Stimulated activated CD4-positive, alpha-beta T cell treated with anti-CD3 and anti-CD28 coated beads, Interleukin-1b, Interleukin-23, amount 100 ng/mL, for 24 hours (primary cell): ENCODE data around the gene RNF38.
"Not testable (repeated sequence)": the region's sequence is repeated elsewhere in the genome, so short reads cannot be mapped to it uniquely, and the experiment has no call there.

Experiments used
- DNase-seq, 4 experiments: peaks; one replicate each; pipeline ENCODE4 v3.0.0-alpha.2; 2020; ENCODE audit warnings: low read depth in 4 of 4, low spot score in 1 of 4

Gene RNF38

DNA sequence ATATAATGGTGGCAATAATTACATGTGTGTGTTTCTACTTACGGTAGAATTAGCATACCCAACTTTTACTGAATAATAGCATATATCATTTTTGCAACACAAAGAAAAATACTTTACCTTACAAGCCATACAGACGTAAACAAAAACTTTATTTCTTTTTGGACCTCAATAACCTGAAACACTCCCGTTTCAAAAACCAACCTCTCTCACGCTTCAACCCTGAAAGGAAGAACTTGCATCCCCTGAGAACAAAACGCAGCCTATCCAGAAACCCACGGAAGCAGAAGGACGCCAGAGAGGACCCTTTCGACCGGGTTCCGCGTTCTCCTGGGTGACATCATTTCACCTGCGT lies at the start of gene RNF38:
Gene RNF38 (minus strand): TSS at position 290 of the 352 bp plus-strand sequence. CDS start 161 bp downstream, at position 129.
- DNase-seq: peak in 1 of 4 experiments; percentile 11

DNA sequence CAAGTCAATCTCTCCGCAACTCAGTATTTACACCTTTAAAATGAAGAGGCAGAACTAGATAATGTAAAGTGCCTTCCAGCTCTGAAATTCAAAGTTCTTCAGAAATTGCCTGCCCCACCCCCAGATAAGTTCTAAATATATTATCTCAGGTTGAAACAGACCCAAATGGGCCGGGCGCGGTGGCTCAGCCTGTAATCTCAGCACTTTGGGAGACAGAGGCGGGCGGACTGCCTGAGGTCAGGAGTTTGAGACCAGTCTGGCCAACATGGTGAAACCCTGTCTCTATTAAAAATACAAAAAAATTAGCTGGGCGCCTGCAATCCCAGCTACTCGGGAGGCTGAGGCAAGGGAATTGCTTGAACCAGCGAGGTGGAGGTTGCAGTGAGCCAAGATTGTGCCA lies 48.5 kb upstream of the RNF38 start:
- DNase-seq: not testable (repeated sequence)

DNA sequence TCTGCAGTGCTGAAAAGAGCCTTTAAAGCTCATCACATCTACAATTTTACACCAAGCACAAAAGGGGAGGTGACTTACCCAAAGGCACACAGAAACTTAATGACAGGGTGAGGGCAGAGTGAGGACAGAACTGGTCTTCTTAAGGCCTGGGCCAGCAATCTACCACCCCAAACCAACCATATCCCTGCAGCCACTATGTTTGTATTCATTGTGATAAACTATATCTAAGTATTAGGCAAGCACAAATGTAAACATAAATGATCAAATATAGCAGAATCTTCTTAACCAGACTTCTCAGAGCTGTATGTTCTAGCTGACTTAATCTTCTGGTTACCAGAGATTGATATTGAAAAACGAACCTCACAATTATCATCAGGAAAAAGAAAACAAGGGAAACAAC lies 47.9 kb upstream of the RNF38 start:
- no peak for DNase-seq

DNA sequence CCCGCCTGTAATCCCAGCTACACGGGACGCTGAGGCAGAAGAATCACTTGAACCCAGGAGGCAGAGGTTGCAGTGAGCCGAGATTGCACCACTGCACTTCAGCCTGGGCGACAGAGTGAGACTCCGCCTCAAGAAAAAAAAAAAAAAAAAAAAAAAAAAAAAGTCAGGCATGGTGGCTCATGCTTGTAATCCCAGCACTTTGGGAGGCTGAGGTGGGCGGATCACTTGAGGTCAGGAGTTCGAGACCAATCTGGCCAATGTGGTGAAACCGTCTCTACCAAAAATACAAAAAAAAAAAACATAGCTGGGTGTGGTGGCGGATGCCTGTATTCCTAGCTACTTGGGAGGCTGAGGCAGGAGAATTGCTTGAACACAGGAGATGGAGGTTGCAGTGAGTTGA lies 46.6 kb upstream of the RNF38 start:
- DNase-seq: not testable (repeated sequence)

DNA sequence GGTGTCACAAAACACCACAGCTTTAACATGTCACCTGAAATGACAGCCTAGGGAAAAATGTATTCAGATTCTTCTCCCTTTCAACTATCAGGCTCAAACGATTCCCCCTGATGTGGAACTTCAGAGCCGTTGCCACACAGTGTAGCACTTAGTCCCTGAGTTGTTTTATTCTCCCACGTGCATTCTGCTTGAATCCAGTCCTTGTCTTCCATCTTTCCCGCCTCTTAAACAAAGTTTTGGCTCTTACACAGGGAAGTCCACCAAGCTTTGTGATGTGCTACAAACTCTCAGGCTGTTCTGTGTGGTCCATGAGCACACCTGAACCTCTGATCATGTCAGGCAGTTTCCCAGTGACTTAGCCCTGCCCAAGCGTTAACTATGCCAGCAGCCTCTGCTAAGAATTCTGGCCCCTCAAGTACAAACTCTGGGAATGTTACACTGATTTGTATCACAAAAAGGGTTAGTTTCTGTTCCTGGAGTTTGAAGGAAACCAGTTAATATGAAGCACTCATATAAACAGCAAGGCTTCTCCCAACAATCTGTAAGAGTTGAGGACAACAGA lies 45.8 kb upstream of the RNF38 start:
- no peak for DNase-seq

DNA sequence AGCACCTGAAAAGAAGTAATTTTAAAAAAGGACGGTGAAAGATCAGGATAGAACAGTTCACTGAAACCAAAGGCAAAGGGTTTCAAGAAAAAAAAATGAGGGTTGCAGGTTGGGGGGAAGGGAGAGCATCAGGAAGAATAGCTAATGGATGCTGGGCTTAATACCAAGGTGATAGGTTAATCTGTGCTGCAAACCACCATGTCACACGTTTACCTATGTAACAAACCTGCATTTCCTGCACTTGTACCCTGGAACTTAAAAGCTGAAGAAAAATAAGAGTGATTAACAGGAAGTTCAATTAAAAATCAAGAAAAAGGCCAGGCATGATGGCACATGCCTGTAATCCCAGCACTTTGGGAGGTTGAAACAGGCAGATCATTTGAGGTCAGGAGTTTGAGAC lies 44.1 kb upstream of the RNF38 start:
- DNase-seq: no peak

DNA sequence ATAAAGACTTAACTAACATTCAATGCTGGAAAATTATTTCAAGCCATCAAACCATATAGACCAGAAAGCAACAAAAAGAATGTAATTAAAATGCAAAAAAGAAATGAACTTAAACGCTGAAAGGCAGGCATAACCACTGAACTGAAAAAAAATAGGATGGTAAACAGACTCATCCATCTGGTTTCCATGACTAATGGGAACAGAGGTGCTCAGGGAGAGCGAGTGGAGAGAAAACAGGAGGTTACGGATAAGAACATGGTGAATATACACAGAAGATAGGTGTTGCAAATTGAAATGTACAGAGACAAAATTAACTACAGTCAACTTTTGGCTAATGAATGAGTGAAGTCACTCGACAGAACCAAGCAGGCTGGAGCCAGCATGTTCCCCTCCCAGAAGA lies 43.5 kb upstream of the RNF38 start:
- DNase-seq: no peak

DNA sequence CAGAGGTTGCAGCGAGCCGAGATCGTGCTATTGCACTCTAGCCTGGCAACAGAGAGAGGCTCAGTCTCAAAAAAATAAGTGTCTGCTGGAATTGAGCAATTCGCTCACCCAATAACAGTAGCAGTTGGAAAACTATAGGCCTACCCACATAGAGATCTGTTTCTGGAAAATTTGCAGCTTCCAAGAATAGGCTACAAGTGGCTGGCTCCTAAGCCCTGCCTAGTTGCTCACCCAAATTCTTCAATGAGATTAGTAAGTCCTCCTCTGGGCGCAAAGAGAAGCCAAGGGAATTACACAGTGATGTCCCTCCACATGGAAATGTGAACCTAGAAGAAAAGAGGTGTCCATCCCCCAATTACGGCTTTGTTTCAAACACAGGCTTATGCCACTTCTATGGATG lies 42.6 kb upstream of the RNF38 start:
- no peak for DNase-seq

DNA sequence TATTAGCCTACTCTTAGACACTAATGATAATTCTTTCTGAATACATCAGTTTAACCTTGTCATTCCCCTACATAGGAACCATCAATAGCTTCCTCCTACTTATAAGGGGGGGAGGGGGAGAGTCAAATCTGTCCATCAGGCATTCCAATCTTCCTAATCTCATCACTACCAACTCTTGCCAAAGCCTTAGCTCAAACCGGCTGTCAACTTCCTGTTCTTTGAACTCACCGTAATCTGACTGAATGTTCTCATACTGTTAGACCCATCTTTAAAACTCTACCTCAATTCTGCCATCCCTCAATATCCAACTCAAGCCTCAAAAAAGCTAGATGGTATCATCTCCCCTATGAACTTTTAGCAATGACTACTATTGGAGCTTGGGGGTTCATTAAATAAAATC lies 41.9 kb upstream of the RNF38 start:
- no peak for DNase-seq

DNA sequence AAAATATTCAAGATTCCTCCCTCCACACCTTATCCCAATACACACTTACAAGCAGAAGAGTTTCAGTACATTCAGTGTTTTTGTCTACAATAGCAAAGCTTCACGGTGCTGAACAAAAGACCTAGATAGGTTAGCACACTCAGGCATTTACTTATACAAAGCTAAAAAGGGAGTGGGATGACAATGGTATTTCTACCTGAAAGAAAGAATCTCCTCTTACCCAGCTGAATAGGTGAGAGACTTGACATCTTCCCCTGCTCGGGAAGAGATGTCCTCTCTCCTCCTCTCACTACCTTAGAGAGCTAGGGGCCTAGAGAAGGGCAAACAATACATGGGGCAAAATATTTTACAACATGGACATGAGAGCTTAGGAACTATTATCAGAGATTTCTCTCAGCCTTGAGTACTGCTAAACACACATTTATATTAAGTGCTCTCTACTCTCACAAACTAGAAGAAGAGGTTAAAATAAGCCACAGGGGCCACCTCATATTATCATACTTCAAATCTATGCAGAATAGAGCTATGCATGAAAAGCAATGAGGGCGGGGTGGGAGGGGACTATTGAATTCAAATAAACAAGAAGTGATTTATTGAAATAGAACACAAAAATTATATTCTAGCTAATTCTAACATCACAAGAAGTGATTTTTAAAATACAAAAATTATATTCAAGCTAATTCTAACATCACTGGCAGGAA lies 38.6 kb upstream of the RNF38 start:
- no peak for DNase-seq

DNA sequence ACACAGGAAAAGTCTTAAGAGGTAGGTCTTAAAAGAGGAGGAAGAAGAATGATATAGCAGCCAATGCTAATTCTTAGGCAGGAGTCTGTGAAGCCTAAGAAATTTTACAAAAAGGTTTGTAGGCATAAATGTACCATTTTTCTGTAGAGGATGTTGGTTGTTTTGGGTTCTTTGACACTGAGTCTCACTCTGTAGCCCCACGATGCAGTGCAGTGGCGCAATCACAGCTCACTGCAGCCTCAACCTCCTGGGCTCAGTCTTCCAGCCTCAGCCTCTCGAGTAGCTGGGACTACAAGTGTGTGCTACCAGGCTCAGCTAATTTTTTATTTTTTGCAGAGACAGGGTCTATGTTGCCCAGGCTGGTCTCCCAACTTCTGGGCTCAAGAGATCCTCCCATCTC lies 37.7 kb upstream of the RNF38 start:
- no peak for DNase-seq

DNA sequence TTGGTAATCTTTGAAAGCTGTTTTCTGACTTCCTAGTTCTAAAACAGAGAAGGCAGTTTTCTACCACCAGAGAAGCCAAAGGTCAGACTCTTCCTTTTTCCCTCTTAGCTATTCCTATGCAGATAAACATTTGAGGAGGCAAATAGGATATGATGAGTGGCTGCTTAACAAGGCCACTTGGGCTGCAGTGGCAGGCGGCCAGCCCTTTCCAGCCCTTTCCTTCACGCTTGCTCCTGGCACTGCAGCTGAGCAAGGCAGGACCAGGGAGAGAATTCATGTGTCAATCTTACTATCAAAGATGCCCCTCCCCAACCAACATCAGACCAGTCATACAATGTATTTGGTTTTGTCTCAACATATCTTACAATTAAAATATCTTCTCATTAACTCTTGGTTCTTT lies 36.8 kb upstream of the RNF38 start:
- no peak for DNase-seq

DNA sequence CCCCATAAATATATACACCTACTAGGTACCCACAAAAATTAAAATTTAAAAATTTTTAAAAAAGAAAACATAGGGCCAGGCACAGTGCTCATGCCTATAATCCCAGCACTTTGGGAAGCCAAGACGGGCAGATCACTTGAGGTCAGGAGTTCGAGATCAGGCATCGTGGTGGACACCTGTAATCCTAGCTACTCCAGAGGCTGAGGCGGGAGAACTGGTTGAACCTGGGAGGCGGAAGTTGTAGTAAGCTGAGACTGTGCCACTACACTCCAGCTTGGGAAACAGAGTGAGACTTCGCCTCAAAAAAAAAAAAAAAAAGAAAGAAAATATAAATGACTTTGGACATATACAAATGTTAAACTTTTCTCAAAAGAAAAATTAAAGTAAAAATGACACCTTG lies 33.3 kb upstream of the RNF38 start:
- DNase-seq: no peak

DNA sequence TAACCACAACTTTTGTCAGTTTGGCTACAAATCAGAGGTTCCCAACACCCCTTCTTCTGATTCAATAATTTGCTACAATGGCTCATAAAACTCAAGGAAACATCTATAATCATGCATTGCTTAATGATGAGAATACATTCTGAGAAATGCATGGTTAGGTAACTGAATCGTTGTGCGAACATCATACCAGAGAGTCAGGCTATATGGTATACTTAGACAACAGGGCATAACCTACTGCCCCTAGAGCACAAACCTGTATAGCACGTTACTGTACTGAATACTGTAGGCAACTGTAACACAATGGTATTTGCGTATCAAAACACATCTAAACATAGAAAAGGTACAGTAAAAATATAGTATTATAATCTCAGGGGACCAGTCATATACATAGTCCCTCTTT lies 31.0 kb upstream of the RNF38 start:
- DNase-seq: no peak

DNA sequence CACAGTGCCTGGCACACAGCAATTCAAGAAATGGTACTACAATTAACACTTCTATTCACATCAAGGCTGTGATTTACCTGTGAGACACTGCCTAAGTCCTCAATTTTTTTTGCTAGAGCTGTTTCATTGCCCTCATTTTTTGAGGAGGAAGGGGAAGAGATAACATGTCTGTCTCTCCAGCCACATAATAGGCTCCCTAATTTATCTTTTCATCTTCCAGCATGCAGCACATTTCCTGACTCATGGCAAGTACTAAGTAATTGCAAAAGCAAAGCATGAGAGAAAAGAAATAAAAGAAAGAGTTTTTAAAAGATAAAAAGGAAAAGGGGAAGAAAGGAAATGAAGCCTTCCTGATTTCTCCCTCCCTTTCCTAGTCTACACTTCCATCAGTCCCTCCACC lies 26.9 kb upstream of the RNF38 start:
- DNase-seq: no peak

DNA sequence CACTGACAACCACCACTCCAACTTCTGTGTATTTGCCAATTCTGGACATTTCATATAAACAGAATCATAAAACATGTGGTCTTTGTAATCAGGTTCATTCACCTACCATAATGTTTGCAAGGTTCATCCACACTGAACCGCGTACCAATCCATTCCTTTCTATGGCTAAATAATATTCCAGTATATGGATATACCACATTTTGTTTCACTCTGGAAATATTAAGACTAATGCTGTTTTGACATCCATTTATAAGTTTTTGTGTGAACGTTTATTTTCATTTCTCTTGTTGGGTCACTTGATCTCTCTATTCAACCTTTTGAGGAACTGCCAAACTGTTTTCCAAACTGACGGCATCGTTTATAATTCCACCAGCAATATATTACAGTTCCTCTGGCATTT lies 26.3 kb upstream of the RNF38 start:
- no peak for DNase-seq

DNA sequence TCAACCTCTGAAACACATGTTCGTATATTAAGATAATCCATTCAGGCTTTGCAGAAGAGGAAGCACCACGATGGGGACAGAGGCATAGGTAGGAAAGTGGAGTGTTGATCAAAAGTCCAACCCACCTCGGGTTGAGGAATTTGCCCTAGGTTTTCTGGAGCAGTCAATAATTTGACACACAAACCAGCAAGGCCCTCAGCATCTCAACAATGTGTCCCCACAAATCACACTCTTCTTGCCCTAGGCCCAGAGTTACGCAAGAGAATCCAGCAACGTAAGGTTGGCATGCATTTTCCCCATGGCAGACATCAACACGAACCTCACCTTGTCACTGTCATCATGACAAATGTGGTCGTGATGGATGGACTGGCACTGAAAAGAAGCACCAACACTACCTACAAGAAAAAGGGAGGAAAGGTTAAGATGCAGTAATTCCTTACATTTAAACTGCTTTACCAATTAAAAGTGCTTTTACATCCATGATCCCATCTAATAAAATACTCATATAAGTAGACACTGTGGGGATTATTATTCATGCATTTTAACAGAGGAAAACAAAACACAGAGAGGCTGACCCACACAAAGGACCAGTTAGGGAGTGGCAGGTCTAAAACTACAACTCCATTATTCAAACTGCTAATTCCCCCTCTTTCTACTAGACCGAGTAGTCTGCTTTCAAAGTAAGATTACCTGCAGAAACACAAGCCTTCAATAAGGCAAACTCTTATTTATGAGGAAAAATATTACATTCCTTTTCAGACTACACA lies 24.4 kb upstream of the RNF38 start:
- DNase-seq: no peak

DNA sequence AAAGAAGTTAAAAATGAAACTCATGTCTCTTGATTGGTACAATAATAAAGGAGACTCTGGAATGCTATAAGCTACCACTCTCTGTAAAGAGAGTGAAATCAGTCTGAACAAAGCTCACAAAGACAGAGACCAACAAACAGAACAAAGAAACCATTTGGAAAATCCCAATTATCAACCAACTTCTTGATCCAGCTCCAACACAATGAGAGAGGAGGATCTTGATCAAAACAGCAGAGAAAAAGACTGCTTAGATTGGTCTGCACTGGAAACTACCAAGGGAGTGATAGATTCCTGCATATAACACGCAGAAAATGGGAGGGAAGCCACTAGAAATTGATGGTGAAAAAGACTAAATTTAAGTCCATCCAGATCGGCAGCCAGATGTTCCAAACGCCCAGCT lies 23.1 kb upstream of the RNF38 start:
- no peak for DNase-seq

DNA sequence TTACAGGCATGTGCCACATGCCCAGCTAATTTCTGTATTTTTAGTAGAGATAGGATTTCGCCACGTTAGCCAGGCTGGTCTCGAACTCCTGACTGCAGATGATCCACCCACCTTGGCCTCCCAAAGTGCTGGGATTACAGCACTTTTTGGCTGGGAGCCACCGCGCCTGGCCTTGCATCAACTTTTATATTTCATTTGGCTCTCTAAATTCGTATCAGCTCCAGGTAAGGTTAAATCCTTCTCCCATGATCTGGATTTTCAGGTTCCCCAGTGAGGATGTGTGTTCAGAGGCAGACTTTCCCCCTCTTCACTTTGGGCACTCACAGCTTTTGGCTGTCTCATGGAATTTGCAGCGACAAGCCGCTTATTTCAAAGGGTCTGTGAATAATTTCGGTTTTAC lies 16.8 kb upstream of the RNF38 start:
- DNase-seq: no peak

DNA sequence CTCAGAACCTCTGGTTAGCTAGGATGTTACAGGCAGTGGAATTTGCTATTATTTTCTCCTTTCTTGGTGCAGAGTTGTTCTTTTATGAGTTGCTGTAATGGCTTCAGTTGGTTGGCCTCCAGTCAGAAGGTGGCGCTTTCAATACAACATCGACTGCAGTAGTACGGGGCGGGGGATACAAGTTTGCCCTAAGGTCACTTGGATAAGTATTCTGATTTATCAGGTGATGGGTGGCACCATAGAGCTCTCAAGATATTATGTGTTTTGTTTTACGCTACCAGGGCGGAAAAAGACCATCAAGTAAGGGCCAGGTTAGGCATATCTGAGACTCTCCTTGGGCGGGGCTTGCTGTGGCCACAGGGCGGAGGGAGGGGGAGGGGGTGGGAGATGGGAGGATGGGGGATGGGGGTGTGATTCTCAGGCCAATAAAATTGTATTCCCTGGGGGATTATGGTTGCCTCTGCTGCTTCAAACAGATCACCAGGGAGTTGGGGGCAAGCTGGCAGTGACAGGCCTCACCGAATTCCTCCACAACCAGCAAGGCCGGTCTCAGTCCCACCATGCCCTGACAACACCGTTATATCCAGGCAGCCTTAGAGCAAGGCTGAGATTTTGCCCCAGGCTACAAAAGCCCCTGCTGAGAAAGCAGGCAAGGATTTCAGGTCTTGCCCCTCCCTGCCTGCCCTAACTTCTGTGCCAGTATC lies 15.9 kb upstream of the RNF38 start:
- no peak for DNase-seq

DNA sequence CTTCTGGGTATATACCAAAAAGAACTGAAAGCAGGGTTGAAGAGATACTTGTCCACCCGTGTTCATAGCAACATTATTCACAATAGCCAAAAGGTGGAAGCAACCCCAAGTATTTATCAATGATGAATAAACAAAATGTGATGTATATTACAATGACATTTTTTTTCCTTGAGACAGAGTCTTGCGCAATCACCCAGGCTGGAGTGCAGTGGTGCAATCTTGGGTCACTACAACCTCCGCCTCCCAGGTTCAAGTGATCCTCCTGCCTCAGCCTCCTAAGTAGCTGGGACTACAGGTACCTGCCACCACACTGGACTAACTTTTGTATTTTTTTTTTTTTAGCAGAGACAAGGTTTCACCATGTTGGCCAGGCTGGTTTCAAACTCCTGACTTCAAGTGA lies 11.3 kb upstream of the RNF38 start:
- DNase-seq: not testable (repeated sequence)

DNA sequence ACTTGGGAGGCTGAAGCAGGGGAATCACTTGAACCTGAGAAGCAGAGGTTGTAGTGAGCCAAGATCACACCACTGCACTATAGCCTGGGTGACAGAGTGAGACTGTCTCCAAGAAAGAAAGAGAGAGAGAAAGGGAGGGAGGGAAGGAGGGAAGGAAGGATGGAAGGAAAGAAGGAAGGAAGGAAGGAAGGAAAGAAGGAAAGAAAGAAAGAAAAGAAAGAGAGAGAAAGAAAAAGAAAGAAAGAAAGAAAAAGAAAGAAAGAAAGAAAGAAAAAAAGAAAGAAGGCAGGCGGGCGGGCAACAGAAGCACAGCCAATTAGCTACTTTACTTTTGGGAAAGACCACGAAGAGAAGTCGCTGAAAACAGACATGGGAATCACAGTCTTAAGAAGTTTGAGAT lies 9.0 kb upstream of the RNF38 start:
- not testable (repeated sequence) for DNase-seq
